NB4 (cell line): ENCODE measurements around the gene AHR.

Experiments used
- CTCF ChIP-seq: IDR thresholded peaks from one replicate; pipeline ENCODE4 v1.5.1; 2012; ENCODE audit warnings: low read depth, low read length
- MAX ChIP-seq: IDR thresholded peaks from 2 replicates; pipeline ENCODE4 v1.6.1; 2011; ENCODE audit warnings: low read depth, low read length
- MYC ChIP-seq: IDR thresholded peaks from 2 replicates; pipeline ENCODE4 v1.6.1; 2011; ENCODE audit warnings: low read depth, low read length
- POLR2A ChIP-seq: IDR thresholded peaks from 2 replicates; pipeline ENCODE4 v1.6.1; 2011; ENCODE audit warnings: mild to moderate bottlenecking; ENCODE audit not compliant: insufficient read length; ENCODE audit errors: extremely low read depth

GRCh38 chr7:17328641-17329040 lies 30.2 kb downstream of the AHR start:
- TF ChIP-seq POLR2A (no peak), CTCF (no peak), MAX (no peak), MYC (no peak)
